SU-DHL-6 (cell line): ENCODE data around the gene SNX1.

ENCODE experiments used
- H2AFZ ChIP-seq: fragments of 200-600 bp; sonication (generic); 2 replicates; pipeline ENCODE4 v1.6.1; 2014; ENCODE audit warnings: low read depth, mild to moderate bottlenecking, moderate library complexity, mixed read lengths, antibody characterized with exemption, low read length; ENCODE audit not compliant: severe bottlenecking
- H3F3A ChIP-seq: fragments of 200-600 bp; shearing (Covaris generic); 2 replicates; pipeline ENCODE4 v1.6.0; 2016; ENCODE audit warnings: antibody characterized with exemption, mild to moderate bottlenecking; ENCODE audit not compliant: insufficient read depth
- H3K27ac ChIP-seq: fragments of 200-600 bp; sonication (generic); 2 replicates; pipeline ENCODE4 v1.5.1; 2016; ENCODE audit warnings: low read depth, mild to moderate bottlenecking, low read length, moderate library complexity, mixed read lengths
- H3K27me3 ChIP-seq: fragments of 200-600 bp; sonication (generic), shearing (Covaris generic); 2 replicates; pipeline ENCODE4 v1.6.0; 2014; ENCODE audit warnings: mild to moderate bottlenecking, low read length
- H3K36me3 ChIP-seq: fragments of 200-600 bp; sonication (generic); 2 replicates; pipeline ENCODE4 v1.6.1; 2014; ENCODE audit warnings: mild to moderate bottlenecking, low read length, mixed read lengths
- H3K4me2 ChIP-seq: fragments of 300-600, 200-600 bp; shearing (Covaris generic), sonication (generic); 2 replicates; pipeline ENCODE4 v1.6.0; 2014; ENCODE audit warnings: low read length, low read depth, mild to moderate bottlenecking; ENCODE audit not compliant: poor library complexity, severe bottlenecking
- H3K4me3 ChIP-seq: fragments of 200-600 bp; sonication (generic); 2 replicates; pipeline ENCODE4 v1.5.1; 2014; ENCODE audit warnings: antibody characterized with exemption, low read length, mild to moderate bottlenecking, mixed read lengths; ENCODE audit not compliant: insufficient read depth, poor library complexity, severe bottlenecking
- H3K79me2 ChIP-seq: fragments of 200-600 bp; sonication (generic); 2 replicates; pipeline ENCODE4 v1.6.1; 2014; ENCODE audit warnings: mild to moderate bottlenecking, low read length, moderate library complexity; ENCODE audit not compliant: insufficient read depth
- H3K9ac ChIP-seq: fragments of 200-600 bp; sonication (generic); 2 replicates; pipeline ENCODE4 v1.7.0; 2014; ENCODE audit warnings: mild to moderate bottlenecking, low read length
- H3K9me2 ChIP-seq: fragments of 200-600 bp; sonication (generic); replicated peaks from 2 replicates; pipeline ENCODE4 v1.6.1; 2014; ENCODE audit warnings: low read length; ENCODE audit not compliant: insufficient read depth
- H3K9me3 ChIP-seq: fragments of 200-600 bp; sonication (generic); 2 replicates; pipeline ENCODE4 v1.6.1; 2014; ENCODE audit warnings: low read length, mixed read lengths; ENCODE audit not compliant: insufficient read depth
- H4K20me1 ChIP-seq: fragments of 200-600 bp; sonication (generic); 2 replicates; pipeline ENCODE4 v1.6.1; 2014; ENCODE audit warnings: low read depth, mild to moderate bottlenecking, antibody characterized with exemption, low read length, moderate library complexity, mixed read lengths
- EZH2phosphoT487 ChIP-seq: fragments of 200-600 bp; sonication (generic), shearing (Covaris generic); conservative IDR thresholded peaks from 2 replicates; pipeline ENCODE4 v1.6.1; 2018; ENCODE audit warnings: mild to moderate bottlenecking, antibody characterized with exemption, low read length, moderate library complexity, mixed read lengths
- TF ChIP-seq, protein P1 (sequence below): fragments of 200-600 bp; sonication (generic); IDR thresholded peaks from one replicate; pipeline ENCODE4 v1.5.1; 2017; ENCODE audit warnings: antibody characterized with exemption, mild to moderate bottlenecking, low read length, moderate library complexity; ENCODE audit not compliant: insufficient read depth, poor library complexity, severe bottlenecking

Gene SNX1

DNA sequence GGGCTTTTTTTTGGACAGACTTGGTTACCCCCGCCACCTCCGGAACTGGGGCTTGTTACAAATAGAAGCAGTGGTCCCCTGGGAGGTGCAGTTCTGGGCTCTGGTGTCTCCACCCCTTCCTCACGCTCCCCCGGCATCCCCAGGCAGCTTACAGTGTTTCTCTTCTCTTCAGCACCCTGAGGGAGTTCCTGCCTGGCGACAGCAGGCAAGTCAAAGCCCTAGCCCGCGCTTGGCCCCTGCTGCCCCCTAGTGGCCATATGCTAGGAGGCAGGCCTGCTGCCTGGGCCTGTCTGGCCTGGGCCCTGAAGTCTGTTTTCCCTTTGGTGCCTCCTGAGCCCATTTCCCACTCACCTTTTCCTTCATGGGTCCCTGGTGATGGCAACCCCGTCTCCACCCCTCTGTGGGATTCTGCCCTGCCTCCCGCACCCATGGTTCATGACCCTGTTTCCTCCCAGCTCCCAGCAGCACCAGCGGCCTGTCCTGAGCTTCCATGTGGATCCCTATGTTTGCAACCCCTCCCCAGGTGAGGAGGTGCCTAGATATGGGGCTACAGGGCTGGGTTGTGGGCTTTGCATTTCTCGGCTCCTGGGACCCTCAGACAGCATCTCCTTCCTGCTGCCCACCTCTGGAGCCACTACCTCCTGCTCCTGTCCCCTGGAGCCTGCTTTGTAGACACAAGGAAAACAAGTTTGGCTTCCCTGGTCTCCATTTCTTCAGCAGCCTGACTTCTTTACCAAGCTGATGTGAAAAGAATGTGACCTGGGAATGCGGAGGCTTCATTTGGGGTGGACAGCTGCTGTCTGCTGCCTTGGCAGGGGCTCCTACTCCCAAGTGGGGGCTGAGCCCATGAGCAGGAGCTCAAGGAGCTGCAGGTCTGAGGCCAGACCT lies 57.9 kb downstream of the SNX1 start:
- H3K4me2 ChIP-seq: peak overlapping the region; percentile 86
- no peaks in the 10 kb centered on the region for H3K36me3 ChIP-seq
- peak overlapping the region; percentile 67 for H3K4me3 ChIP-seq
- no peaks in the 10 kb centered on the region for H3K27me3 ChIP-seq
- H3K9me3 ChIP-seq: no peaks in the 10 kb centered on the region
- H3K79me2 ChIP-seq: no peaks in the 10 kb centered on the region
- H3K27ac ChIP-seq: peak overlapping the region; percentile 95
- H3K9ac ChIP-seq: peak overlapping the region; percentile 83
- no peaks in the 10 kb centered on the region for H3K9me2 ChIP-seq
- H2AFZ ChIP-seq: no peak overlapping the region
- H4K20me1 ChIP-seq: no peaks in the 10 kb centered on the region; the same call in 1 of the 2 replicates
- no peak for TF ChIP-seq EZH2phosphoT487
- TF ChIP-seq, protein P1, sequence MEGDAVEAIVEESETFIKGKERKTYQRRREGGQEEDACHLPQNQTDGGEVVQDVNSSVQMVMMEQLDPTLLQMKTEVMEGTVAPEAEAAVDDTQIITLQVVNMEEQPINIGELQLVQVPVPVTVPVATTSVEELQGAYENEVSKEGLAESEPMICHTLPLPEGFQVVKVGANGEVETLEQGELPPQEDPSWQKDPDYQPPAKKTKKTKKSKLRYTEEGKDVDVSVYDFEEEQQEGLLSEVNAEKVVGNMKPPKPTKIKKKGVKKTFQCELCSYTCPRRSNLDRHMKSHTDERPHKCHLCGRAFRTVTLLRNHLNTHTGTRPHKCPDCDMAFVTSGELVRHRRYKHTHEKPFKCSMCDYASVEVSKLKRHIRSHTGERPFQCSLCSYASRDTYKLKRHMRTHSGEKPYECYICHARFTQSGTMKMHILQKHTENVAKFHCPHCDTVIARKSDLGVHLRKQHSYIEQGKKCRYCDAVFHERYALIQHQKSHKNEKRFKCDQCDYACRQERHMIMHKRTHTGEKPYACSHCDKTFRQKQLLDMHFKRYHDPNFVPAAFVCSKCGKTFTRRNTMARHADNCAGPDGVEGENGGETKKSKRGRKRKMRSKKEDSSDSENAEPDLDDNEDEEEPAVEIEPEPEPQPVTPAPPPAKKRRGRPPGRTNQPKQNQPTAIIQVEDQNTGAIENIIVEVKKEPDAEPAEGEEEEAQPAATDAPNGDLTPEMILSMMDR: peak; percentile 96
- H3F3A ChIP-seq: peaks cover 55% of the 10 kb centered on the region

DNA sequence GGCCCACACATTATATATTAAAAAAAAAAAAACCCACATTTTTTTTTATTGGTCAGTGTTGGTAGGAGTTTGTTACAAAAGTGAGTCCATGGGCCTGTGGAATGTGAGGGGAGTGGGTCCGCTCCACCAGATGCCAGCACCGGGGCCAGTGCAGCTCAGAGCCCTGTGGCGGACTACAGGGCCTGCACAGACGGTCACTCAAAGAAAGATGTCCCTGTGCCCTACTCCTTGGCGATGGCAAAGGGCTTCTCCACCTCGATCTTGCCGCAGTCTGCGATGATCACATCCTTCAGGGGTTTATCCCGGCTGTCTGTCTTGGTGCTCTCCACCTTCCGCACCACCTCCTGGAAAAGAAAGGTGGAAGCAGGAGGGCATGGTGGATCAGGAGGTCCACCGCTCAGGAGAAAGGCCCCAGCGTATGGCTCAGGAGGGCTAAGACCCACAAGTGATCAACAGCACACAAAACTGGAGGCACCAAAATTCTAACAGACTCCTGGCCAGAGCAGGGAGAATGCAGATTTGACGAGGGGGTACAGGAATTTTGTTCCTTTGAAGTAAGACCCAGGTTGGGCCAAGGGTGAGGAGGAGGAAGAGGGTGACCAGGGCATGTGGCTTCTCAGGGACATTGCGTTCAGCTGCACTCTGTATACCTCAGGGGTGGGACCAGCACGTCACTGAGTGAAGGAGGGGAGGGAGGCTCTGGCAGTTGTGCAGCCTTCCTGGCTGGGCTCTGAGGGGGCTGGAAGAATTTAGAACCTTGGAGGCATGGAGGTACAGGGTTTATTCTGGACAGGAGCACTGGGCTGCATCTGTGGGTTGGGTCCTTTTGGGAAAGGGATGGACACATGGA lies 60.2 kb downstream of the SNX1 start:
- no peak overlapping the region for H3K9ac ChIP-seq
- H3K9me3 ChIP-seq: no peaks in the 10 kb centered on the region
- H4K20me1 ChIP-seq: no peaks in the 10 kb centered on the region; the same call in 1 of the 2 replicates
- H2AFZ ChIP-seq: no peak overlapping the region
- H3K4me3 ChIP-seq: no peak overlapping the region
- H3F3A ChIP-seq: peaks cover 55% of the 10 kb centered on the region
- peak overlapping the region; percentile 34; the same call in 1 of the 2 replicates for H3K27ac ChIP-seq
- TF ChIP-seq, protein P1: no peak
- TF ChIP-seq EZH2phosphoT487: no peak
- no peaks in the 10 kb centered on the region for H3K9me2 ChIP-seq
- peaks cover 5% of the 10 kb centered on the region; the same call in 1 of the 2 replicates for H3K79me2 ChIP-seq
- no peak overlapping the region for H3K4me2 ChIP-seq
- H3K36me3 ChIP-seq: peaks cover 6% of the 10 kb centered on the region; the same call in 1 of the 2 replicates
- H3K27me3 ChIP-seq: no peaks in the 10 kb centered on the region

DNA sequence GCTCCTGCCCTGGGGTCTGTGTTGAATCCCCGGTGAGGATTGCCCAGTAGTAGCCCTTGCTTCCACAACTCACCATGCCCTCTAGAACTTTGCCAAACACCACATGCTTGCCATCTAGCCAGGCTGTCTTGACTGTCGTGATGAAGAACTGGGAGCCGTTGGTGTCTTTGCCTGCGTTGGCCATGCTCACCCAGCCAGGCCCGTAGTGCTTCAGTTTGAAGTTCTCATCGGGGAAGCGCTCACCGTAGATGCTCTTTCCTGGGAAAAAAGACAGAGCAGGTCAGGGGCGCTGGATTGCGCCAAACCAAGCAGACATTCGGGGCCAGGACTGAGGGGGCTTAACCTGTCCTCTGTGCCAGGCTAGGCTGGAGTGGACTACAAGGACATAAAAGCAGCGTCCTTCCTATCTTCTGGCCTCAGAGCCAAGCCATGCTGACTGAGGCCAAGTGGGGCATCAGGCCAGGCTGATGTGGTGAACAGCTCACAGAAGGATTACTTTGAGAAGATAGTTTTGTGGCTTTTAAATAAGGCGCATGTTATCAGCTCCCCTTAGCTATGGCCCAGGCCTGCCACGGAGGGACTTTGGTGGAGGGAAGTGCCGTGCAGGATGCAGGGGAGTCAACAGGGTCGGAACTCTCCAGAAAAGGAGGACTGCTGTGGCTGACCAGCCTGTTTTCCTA lies 61.0 kb downstream of the SNX1 start:
- no peak overlapping the region for H2AFZ ChIP-seq
- H4K20me1 ChIP-seq: no peaks in the 10 kb centered on the region; the same call in 1 of the 2 replicates
- no peaks in the 10 kb centered on the region for H3K9me2 ChIP-seq
- no peaks in the 10 kb centered on the region for H3K9me3 ChIP-seq
- no peak overlapping the region for H3K9ac ChIP-seq
- H3K27ac ChIP-seq: no peak overlapping the region
- H3K27me3 ChIP-seq: no peaks in the 10 kb centered on the region
- H3K4me2 ChIP-seq: no peak overlapping the region
- TF ChIP-seq EZH2phosphoT487: no peak
- TF ChIP-seq, protein P1: no peak
- peaks cover 55% of the 10 kb centered on the region for H3F3A ChIP-seq
- H3K79me2 ChIP-seq: peaks cover 12% of the 10 kb centered on the region
- no peak overlapping the region for H3K4me3 ChIP-seq
- H3K36me3 ChIP-seq: peaks cover 6% of the 10 kb centered on the region; the same call in 1 of the 2 replicates
